ENCODE data around the gene AMPD3. TPM values are rescaled to one million over a fixed set of nuclear protein-coding genes. Genes with fewer than 3 reads are reported as not detected.

The AMPD3 gene
- total and polyA plus RNA-seq, 2 donors (not counting 3 experiments of a cell fraction or from before 2014, with no cell fraction given): 1.4 to 2.5 TPM

GRCh38 chr11:10519630-10520029 lies 64.6 kb downstream of the AMPD3 start:
- no peak overlapping the region for H3K4me2 ChIP-seq (ENCODE audit: insufficient read depth, low read length)
- no TSS peak for BruUV-seq (replicated peaks)
- H3K4me1 ChIP-seq (ENCODE audit: control insufficient read depth, extremely low read depth, insufficient read depth, low read length): peaks cover 27% of the 10 kb centered on the region
- H3K4me3 ChIP-seq (replicated peaks in 1 of 3; ENCODE audit: insufficient read depth in 1 of 3, low read depth in 1 of 3, low read length in 3 of 3): no peak overlapping the region
- intact Hi-C loops (cut with micrococcal nuclease) (no loop called here), dilution Hi-C loops (cut with MboI; ENCODE audit: extremely low pct_ligation_motif_present, low sequenced_read_pairs) (no loop called here)
- peaks cover 0 to 5% of the 10 kb centered on the region in 2 experiments for H3K36me3 ChIP-seq (ENCODE audit: control insufficient read depth in 2 of 2, extremely low read depth in 1 of 2, insufficient read depth in 2 of 2, low read length in 2 of 2)
- no peak overlapping the region for H2AFZ ChIP-seq (ENCODE audit: low read depth, low read length)
- H3K27ac ChIP-seq (ENCODE audit: insufficient read depth, low read depth, low read length): no peak overlapping the region
- no peaks in the 10 kb centered on the region for H3K79me2 ChIP-seq (ENCODE audit: control insufficient read depth, insufficient read depth, low read length)
- TF ChIP-seq FOS (IDR thresholded peaks at IDR 0.05; ENCODE audit: borderline replicate concordance, insufficient read depth, low read length): no peak
- no peak for TF ChIP-seq MYC (IDR thresholded peaks at IDR 0.05; ENCODE audit: low read depth, low read length)
- TF ChIP-seq EZH2 (IDR thresholded peaks at IDR 0.05; ENCODE audit: borderline replicate concordance, low read depth, low read length, severe bottlenecking): no peak
- TF ChIP-seq GATA2 (IDR thresholded peaks at IDR 0.05; ENCODE audit: insufficient read depth, insufficient read length, low read depth, low read length): no peak
- TF ChIP-seq JUN (IDR thresholded peaks at IDR 0.05; ENCODE audit: borderline replicate concordance, insufficient read depth, insufficient read length, low read depth): no peak
- no peak for TF ChIP-seq POLR2AphosphoS5 (IDR thresholded peaks at IDR 0.05; ENCODE audit: insufficient read depth, low read depth, low read length)
- TF ChIP-seq POLR2A (IDR thresholded peaks at IDR 0.05; ENCODE audit: low read depth, low read length): no peak
- no peak for TF ChIP-seq CTCF (IDR thresholded peaks at IDR 0.05; ENCODE audit: extremely low read depth in 1 of 2, insufficient read depth in 1 of 2, low read depth in 1 of 2, low read length in 2 of 2)
- TF ChIP-seq MAX (IDR thresholded peaks at IDR 0.05; ENCODE audit: insufficient read depth, insufficient read length): no peak
- H3K9me1 ChIP-seq (replicated peaks; ENCODE audit: control insufficient read depth, extremely low read depth, insufficient read depth, low read length): no peaks in the 10 kb centered on the region
- no peaks in the 10 kb centered on the region for H3K9me3 ChIP-seq (replicated peaks; ENCODE audit: control insufficient read depth, insufficient read depth, low read length)
- FAIRE-seq (no peak), DNase-seq (ENCODE audit: low read depth, low spot score) (no peak)
- ChIA-PET CTCF (interaction anchor here (0.8 to 2.7 kb wide), 5 partner anchors 20 to 114 kb away, joined by 3 to 16 read pairs (median 3); partner anchors contain the start of gene RNF141), POLR2A (no interaction called here)
- H4K20me1 ChIP-seq (replicated peaks; ENCODE audit: control insufficient read depth, extremely low read depth, insufficient read depth, low read length): no peaks in the 10 kb centered on the region
- no peaks in the 10 kb centered on the region for H3K27me3 ChIP-seq (ENCODE audit: control insufficient read depth in 2 of 2, insufficient read depth in 2 of 2, low read length in 2 of 2)
- no peak overlapping the region for H3K9ac ChIP-seq (replicated peaks; ENCODE audit: extremely low read depth, insufficient read depth, low read length)

Data from endothelial cell of umbilical vein (primary cell).